K562 (cell line): Measurements from ENCODE around the gene TMC2. TPM values are rescaled to one million over a fixed set of nuclear protein-coding genes. Genes with fewer than 3 reads are reported as not detected.

ENCODE experiments used
- CREM ChIP-seq: IDR thresholded peaks from 2 replicates; pipeline ENCODE4 v1.6.1; 2014; ENCODE audit warnings: antibody characterized with exemption, low read depth
- GTF2E2 ChIP-seq: fragments of 200-800 bp; sonication (Bioruptor generic); IDR thresholded peaks from 2 replicates; pipeline ENCODE4 v1.6.1; 2016; ENCODE audit warnings: missing genetic modification characterization, missing compliant biosample characterization
- HDAC1 ChIP-seq, 2 experiments: fragments of 450-650 bp; IDR thresholded peaks; 2 replicates each; pipeline ENCODE4 v1.6.1; 2016 to 2017; ENCODE audit warnings: inconsistent platforms in 1 of 2, mild to moderate bottlenecking in 1 of 2, moderate library complexity in 1 of 2
- KLF6 ChIP-seq: fragments of 250-450 bp; sonication (Bioruptor Pico); IDR thresholded peaks from 2 replicates; pipeline ENCODE4 v1.4.0; 2020; ENCODE audit warnings: mild to moderate bottlenecking, moderate library complexity, borderline replicate concordance
- MAZ ChIP-seq, 2 experiments: fragments of 450-650 bp in 1 of 2; sonication (generic) in 1 of 2; formaldehyde crosslinking; IDR thresholded peaks in 1 of 2; conservative IDR thresholded peaks in 1 of 2; 2 replicates each; pipeline versions ENCODE4 v1.4.0 to v1.5.0; 2020; ENCODE audit warnings: mild to moderate bottlenecking in 1 of 2, missing genetic modification reagents in 1 of 2
- MXD1 ChIP-seq: fragments of 250-450 bp; sonication (Bioruptor Pico); IDR thresholded peaks from 2 replicates; pipeline ENCODE4 v1.8.0; 2021; ENCODE audit warnings: borderline replicate concordance, mild to moderate bottlenecking, moderate library complexity; ENCODE audit not compliant: poor library complexity, severe bottlenecking
- NCOA2 ChIP-seq, 2 experiments: fragments of 450-650 bp; IDR thresholded peaks; 2 replicates each; pipeline ENCODE4 v1.6.1; 2018; ENCODE audit warnings: mild to moderate bottlenecking in 2 of 2, moderate library complexity in 1 of 2; ENCODE audit not compliant: partially characterized antibody in 2 of 2
- NR2C2 ChIP-seq, 2 experiments: fragments of 200-800 bp in 1 of 2; sonication (Bioruptor generic) in 1 of 2; sonication (generic) in 1 of 2; formaldehyde crosslinking in 1 of 2; IDR thresholded peaks; 2 replicates each; pipeline versions ENCODE4 v1.6.1 to v1.8.0; 2016 to 2022; ENCODE audit warnings: mild to moderate bottlenecking in 1 of 2, missing compliant biosample characterization in 1 of 2, missing genetic modification characterization in 1 of 2, missing genetic modification reagents in 1 of 2
- NR3C1 ChIP-seq: sonication (generic); formaldehyde crosslinking; IDR thresholded peaks from 2 replicates; pipeline ENCODE4 v1.8.1; 2022; ENCODE audit warnings: missing genetic modification reagents
- PCBP1 ChIP-seq: fragments of 200-400 bp; formaldehyde crosslinking; IDR thresholded peaks from 2 replicates; pipeline ENCODE4 v1.6.1; 2018; ENCODE audit warnings: mild to moderate bottlenecking, low read depth, low read length; ENCODE audit not compliant: poor library complexity, severe bottlenecking
- PCBP2 ChIP-seq: fragments of 200-400 bp; formaldehyde crosslinking; IDR thresholded peaks from 2 replicates; pipeline ENCODE4 v1.6.1; 2018; ENCODE audit warnings: low read length, low read depth, mild to moderate bottlenecking, moderate library complexity; ENCODE audit not compliant: poor library complexity, severe bottlenecking
- POU5F1 ChIP-seq: fragments of 150-350 bp; IDR thresholded peaks from 2 replicates; pipeline ENCODE4 v1.6.1; 2014; ENCODE audit warnings: borderline replicate concordance, low read length, low read depth, mild to moderate bottlenecking; ENCODE audit not compliant: partially characterized antibody
- PRDM10 ChIP-seq: fragments of 450-650 bp; IDR thresholded peaks from 2 replicates; pipeline ENCODE4 v1.6.1; 2018; ENCODE audit not compliant: partially characterized antibody
- PTBP1 ChIP-seq: fragments of 200-400 bp; formaldehyde crosslinking; IDR thresholded peaks from 2 replicates; pipeline ENCODE4 v1.6.1; 2017; ENCODE audit warnings: low read depth, low read length
- PYGO2 ChIP-seq: fragments of 450-650 bp; IDR thresholded peaks from 2 replicates; pipeline ENCODE4 v1.6.1; 2016; ENCODE audit warnings: mild to moderate bottlenecking, missing genetic modification characterization, moderate library complexity, missing compliant biosample characterization
- RBM39 ChIP-seq: fragments of 200-400 bp; formaldehyde crosslinking; optimal IDR thresholded peaks from 2 replicates; pipeline ENCODE3; 2018; ENCODE audit warnings: low read depth, low read length
- RNF2 ChIP-seq: sonication (generic); IDR thresholded peaks from 2 replicates; pipeline ENCODE4 v1.6.1; 2016
- TAF9B ChIP-seq: fragments of 450-650 bp; IDR thresholded peaks from 2 replicates; pipeline ENCODE4 v1.6.1; 2018; ENCODE audit warnings: mild to moderate bottlenecking; ENCODE audit not compliant: partially characterized antibody
- TFAP4 ChIP-seq: sonication (generic); formaldehyde crosslinking; IDR thresholded peaks from 2 replicates; pipeline ENCODE4 v1.8.0; 2022; ENCODE audit warnings: missing genetic modification reagents, mild to moderate bottlenecking, moderate library complexity, borderline replicate concordance
- YBX1 ChIP-seq: fragments of 450-650 bp; IDR thresholded peaks from 2 replicates; pipeline ENCODE4 v1.7.1; 2016; ENCODE audit warnings: mild to moderate bottlenecking
- ZBTB8A ChIP-seq: fragments of 450-650 bp; IDR thresholded peaks from 2 replicates; pipeline ENCODE4 v1.6.1; 2018; ENCODE audit warnings: mild to moderate bottlenecking, moderate library complexity; ENCODE audit not compliant: partially characterized antibody
- ZNF232 ChIP-seq: sonication (generic); formaldehyde crosslinking; IDR thresholded peaks from 2 replicates; pipeline ENCODE4 v1.8.0; 2022; ENCODE audit warnings: mild to moderate bottlenecking, missing genetic modification reagents
- polyA plus RNA-seq, 8 experiments: library from polyadenylated mRNA; depleted of rRNA in 4 of 8; stranded (reverse) in 5 of 8; unstranded in 3 of 8; fragments of >200 nt; fragmentation: Nextera tagmentation in 2 of 8; fragmentation: Illumina TruSeq in 1 of 8; extraction: Ambion mirVana in 2 of 8; extraction: Trizol in 1 of 8; gene quantifications; 2 replicates each; pipeline versions ENCODE4 v1.2.1 to v1.2.3, GENCODE V29; 2011 to 2014; ENCODE audit warnings: inconsistent platforms in 1 of 8, missing spikeins in 1 of 8
- total RNA-seq, 7 experiments: library from RNA; depleted of rRNA in 6 of 7; stranded (reverse); fragments of >200 nt in 6 of 7; fragmentation: Illumina TruSeq in 2 of 7; extraction: Trizol in 2 of 7; gene quantifications; 2 replicates each; pipeline versions ENCODE4 v1.2.1 to v1.2.3, GENCODE V29; 2011 to 2021; ENCODE audit warnings: low replicate concordance in 1 of 7

TMC2 gene
- total and polyA plus RNA-seq, 9 of the 15 experiments (the other 6 are each of a cell fraction or from before 2014, with no cell fraction given), result not detected

GRCh38 chr20:2652724-2653555 is 116.6 kb downstream of the TMC2 start (continued):
- TF ChIP-seq PRDM10 (no peak), RNF2 (no peak), RBM39 (no peak), ZNF232 (CRISPR knock-in tag) (no peak; the same call in 1 of the 2 replicates), POU5F1 (no peak), ZBTB8A (no peak), PTBP1 (no peak), GTF2E2 (tag) (peak; percentile 81), KLF6 (CRISPR knock-in tag) (peak; percentile 32; the same call in 1 of the 2 replicates), NCOA2 (IDR thresholded peaks at IDR 0.05; ENCODE audit: partially characterized antibody in 2 of 2) (no peak), MXD1 (CRISPR knock-in tag) (peak; percentile 48), CREM (no peak), PYGO2 (tag) (no peak), TAF9B (no peak), PCBP1 (peak; percentile 63), PCBP2 (no peak), HDAC1 (IDR thresholded peaks at IDR 0.05) (peak in 1 of 2 experiments; percentile 85; a peak in 2 of 4 replicates), TFAP4 (CRISPR knock-in tag) (no peak), NR2C2 (CRISPR knock-in tag; IDR thresholded peaks at IDR 0.05) (peak; percentile 75), NR2C2 (tag; IDR thresholded peaks at IDR 0.05) (no peak), MAZ (CRISPR knock-in tag; conservative IDR thresholded peaks at IDR 0.05 in 1 of 2, IDR thresholded peaks at IDR 0.05 in 1 of 2) (peak in 1 of 2 experiments; percentile 40; a peak in 2 of 4 replicates), NR3C1 (CRISPR knock-in tag) (0 out of 2 replicates have a peak, but pooled peaks have one; percentile 36), YBX1 (no peak)
